Left colon (tissue), 2 donors: Measurements from ENCODE around the gene CREB5. TPM values are rescaled to one million over a fixed set of nuclear protein-coding genes. Genes with fewer than 3 reads are reported as not detected.

Experiments
- ATAC-seq: fragments of 200-7000 bp; cut with Tn5 transposase; one replicate; pipeline ENCODE4 v1.9.1; 2020; ENCODE audit warnings: mild to moderate bottlenecking, moderate library complexity
- DNase-seq, 2 donors: peaks; one replicate each; pipeline ENCODE4 v3.0.0-alpha.2; 2020
- intact Hi-C, 2 donors: fragments of 100-400 bp; cut with DNase I in 1 of 2; cut with micrococcal nuclease in 1 of 2; formaldehyde crosslinking; loops; one replicate each; pipeline versions ENCODE4 v1.11.2 to v1.14.0; 2022; cut with DNase I, micrococcal nuclease
- total RNA-seq, 2 donors: library from RNA; stranded (reverse); fragmentation: NEBNext Ultra II Directional; extraction: Animal tissue kit (Norgen Biotek cat#: 25700); gene quantifications; one replicate each; pipeline ENCODE4 v1.2.1, GENCODE V29; 2021
- donor health status: DM: no; HTN: no; CAD: no.
- donor health status: DM: yes; HTN: yes; CAD: no.

The CREB5 gene
- total RNA-seq, 2 donors from 2014 or later: 1.8 to 2.4 TPM

DNA sequence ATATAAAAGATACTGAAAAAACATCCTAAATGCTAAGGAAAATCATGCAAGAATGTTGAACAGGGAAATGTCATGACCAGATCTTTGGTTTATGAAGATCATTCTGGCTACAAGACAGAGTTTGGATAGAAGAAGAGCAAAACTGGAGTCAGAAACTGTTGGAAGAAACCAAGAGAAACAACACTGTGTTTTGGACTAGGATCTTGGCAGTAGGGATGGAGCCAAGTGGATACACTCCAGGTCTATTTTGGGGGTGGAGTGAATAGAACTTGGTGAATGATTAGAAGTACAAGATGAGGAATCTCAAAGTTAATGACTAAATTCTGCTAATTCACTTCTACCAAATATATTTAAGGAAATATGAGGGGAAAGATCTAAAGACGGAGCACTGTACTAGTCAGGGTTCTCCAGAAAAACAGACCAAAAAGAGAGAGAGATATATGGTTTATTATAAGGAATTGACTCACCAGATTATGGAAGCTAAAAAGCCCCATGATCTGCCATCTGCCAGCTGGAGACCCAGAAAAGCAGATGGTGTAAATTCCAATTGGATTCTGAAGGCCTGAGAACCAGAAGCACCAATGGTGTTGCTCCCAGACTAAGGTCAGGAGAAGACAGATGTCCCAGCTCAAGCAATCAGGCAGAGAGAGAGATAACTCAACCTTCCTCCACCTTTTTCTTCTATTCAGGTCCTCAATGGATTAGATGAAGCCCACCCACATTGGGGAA, 290.9 kb downstream of the CREB5 start:
- DNase-seq: no peak
- no peak for ATAC-seq
- intact Hi-C loops: no loop called here

DNA sequence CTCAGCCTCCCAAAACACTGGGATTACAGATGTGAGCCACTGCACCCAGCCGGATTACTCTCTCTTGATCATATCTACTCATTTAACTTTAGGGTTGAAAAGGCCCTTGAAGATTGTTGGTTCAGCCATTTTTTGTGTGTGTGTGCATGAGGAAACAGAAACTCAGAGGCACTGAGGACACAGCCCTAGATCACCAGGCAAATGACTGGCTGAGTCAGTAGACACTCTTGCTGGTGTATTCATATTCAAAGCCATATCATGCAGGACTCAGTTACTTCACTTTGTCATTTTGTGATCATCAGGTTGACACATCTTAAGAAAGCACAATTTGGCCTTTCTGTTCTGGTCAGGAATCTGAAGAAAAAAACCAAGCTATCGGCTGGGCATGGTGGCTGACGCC, 292.4 kb downstream of the CREB5 start:
- no peak for DNase-seq
- ATAC-seq: no peak

DNA sequence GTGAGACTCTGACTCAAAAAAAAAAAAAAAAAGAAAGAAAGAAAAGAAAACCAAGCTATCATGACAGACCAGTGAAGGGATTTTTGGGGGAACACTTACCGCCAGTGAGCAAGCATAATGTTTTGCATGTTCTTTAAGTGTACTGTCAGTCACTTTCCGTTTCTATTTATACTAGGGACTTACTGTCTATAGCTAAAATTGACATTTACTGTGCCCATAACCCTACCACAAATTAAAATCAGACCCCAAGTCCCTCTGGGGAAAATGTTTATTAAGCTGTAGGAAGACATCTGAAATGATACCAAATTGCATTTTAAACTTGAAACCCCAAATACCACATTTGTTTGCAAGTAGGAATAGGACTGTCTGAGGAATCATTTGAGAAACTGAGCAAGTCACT, 293.0 kb downstream of the CREB5 start:
- intact Hi-C loops: no loop called here
- ATAC-seq (no peak), DNase-seq (no peak)

More for the DNA sequence above, 292.4 kb downstream of the CREB5 start:
- intact Hi-C loops: no loop called here

DNA sequence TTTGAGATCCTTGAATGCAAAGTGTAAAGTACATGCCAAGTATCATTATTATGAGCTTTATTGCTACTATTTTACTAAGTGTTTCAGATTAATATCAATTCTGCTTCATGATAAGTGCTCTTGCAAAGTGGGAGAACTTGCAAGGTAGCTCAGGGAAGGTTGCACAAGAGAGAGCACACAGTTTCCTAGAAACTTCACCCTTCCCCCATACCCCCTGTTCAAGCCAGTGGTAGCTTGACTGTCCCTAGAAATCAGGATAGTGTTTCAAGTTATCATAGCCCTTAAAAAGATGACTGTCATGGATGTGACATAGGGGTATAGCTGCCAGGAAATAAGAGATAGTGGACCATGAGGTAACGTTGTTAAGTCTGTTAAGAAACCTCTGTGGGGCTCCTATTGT, 294.3 kb downstream of the CREB5 start:
- ATAC-seq: no peak
- no peak for DNase-seq
- intact Hi-C loops: no loop called here

DNA sequence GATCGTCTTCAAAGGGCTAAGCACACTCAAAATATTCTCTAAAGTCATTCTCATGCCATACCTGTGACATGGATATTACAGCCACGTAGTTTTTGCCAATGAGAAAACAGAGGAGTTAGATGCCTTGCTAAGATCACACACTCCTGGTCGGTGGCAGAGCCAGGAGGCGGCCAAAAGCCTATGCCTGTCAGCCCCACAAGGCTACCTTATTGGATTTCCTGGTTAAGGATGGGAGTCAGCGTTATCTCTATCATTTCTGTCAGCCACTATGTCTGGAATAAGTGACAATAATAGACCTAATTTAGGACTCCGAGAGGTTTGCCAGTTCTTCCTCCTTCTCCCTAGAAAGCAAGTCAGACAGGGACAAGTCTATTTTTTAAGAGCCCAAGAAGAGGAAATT, 295.0 kb downstream of the CREB5 start:
- ATAC-seq: no peak
- intact Hi-C loops: no loop called here
- DNase-seq: no peak

DNA sequence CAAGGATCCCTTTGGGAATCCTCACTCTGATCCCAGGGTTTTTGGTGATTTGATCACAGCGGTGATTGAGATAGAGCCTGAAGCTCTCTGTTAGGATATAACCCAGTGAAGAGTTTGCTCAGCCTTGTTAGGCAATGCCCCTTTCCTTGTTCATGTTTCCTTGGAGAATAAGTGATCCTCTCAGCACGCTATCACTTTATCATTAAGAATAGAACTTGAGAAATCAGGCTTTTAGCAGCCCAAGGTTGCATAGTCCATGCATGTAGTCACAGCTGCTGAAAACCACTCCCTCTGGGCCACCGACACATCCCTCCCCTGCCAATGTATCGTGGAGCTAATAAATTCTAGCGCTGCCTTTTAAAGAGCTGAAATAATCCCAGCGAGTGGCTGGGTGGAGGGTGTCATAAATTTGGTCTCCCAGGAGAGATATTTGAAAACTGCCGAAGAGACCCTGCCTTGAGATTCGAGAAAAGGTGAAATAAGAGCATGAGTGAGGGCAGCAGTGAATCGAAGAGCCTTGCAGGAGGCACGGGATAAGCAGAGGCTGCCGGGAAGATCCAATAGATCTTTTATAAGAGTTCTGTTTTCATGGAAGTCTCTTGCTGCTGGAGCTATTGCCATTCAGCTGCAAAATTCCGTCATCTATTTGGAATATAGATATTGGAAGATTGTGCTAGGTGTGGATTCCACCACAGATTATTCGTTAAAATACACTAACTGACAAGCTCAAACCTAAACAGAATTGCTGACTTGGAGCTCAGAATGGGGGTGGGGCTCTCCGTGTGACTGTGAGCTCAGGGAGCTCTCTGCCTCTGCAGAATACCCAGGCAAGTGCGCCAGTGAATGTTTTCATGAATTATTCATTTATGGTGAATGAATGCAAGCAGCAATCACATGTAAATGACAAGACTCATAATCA, 296.0 kb downstream of the CREB5 start:
- ATAC-seq: no peak
- intact Hi-C loops: no loop called here
- no peak for DNase-seq

DNA sequence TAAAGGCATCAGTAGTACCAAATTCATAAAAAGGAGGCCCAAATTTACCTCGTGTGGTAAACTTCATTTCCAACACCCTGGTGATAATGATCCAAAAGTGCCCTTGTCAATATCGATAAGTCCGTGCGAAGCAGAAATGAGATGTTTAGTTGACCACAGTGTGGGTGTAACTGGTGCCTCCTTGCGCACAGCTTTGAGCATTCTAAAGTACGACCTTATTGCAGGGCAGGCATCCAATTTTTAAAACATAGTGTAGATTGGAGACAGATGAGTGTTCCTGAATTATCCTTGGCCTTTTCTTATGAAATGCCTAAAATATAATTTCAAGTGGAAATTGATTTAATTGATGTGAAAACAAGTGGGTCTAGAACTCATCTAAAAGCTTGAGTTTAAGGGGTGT, 297.4 kb downstream of the CREB5 start:
- intact Hi-C loops: no loop called here
- ATAC-seq (no peak), DNase-seq (no peak)

DNA sequence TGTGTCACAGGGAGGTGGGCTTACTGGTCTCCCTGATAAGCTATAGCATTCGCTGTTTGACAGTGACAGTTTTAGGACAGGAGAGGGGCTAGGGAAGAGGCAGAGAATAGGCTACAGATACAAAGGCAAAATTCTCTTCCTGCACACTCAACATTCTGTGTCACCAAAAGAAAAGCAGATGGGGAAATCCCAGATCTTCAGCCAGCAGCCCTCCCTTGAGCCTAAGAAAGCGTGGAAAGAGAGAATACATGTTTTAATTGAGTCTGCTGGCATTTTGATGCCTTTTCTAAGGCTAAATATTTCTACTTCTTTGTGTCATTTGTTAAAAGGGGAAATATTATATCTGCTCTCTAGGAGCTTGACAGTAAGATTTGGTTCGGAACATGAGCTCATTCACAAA, 298.8 kb downstream of the CREB5 start:
- intact Hi-C loops: no loop called here
- no peak for ATAC-seq

DNA sequence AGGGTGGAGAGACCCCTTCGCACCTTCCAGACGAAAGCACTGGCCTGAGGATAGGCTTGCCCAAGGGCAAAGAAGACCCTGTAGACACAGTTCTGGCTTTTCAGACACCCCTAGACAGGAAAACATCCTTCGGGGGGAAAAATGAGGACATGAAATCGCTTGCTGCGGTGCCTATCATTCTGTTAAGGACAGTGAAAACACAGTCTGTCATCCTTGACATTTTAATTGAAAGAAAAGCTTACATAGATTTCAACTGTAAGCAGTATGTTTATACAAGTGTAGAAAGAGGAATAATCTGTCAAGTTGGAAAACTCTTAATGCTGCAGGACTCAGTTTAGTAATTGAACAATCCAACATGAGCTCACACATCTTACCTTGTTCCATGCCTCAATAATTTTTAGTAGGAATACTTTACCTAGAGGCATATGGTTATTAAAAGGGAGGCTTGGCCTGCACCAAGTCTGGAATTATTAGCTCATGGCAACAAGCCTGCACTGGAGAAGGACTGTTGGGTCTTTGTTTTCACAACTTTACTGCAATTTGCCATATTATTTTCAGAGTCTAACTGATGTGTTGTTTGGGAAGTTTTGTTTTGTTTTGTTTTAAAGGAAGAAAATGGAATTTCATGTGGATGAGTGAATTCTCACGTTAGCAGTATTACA, 302.3 kb downstream of the CREB5 start:
- DNase-seq (no peak), ATAC-seq (no peak)
- intact Hi-C loops: no loop called here

More for the DNA sequence above, 298.8 kb downstream of the CREB5 start:
- DNase-seq: no peak

DNA sequence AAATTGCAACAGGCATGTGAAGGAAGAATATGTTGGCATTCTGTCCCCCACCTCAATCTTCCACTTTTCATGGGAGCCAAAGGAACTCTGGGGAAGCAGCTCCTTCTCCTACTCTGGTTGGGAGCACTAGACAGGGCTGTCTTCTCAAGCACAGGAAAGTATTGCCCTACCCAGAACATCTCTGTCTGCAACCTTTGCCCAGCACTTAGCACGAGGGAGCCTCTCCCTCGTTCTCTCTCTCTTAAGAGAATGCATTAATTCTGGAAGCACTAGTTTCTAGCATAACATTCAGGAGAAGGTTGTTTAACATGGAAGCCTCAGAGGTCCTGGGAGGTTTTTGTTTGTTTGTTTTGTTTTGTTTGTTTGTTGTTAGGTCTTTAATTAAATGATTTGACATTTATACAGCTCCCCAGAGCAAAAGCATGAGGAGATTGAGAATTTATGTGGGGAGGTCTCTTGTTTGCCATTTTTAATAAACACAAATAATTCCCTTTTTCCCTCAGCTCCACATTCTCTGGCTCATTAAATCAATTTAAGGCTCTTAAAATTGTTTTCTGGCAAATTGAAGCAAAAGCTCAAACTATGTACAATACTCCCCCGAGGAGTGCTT, 305.2 kb downstream of the CREB5 start:
- ATAC-seq (peak; percentile 37), DNase-seq (no peak)
- intact Hi-C loops: no loop called here

DNA sequence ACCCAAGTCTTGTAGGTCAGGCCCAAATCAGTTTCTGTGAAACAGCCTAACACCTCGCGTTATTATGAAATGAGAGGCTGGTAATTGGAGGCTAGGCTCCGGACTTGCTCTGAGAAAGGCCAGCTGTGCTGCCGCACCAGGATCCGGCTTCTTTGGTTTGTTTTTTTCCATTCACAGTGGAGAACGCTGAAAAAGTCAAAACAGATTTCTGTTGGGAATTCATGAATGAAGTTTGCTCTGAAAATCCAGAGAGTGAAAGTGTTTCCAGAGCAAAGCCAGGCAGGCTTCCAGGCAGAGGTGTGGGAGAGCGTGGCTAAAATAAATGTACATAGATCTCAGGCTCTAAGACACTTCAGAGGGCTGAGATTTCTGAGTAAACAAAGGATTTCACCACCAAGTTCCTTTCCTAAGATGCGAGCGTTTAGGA, 305.8 kb downstream of the CREB5 start:
- intact Hi-C loops: no loop called here
- ATAC-seq: no peak
- DNase-seq: no peak

DNA sequence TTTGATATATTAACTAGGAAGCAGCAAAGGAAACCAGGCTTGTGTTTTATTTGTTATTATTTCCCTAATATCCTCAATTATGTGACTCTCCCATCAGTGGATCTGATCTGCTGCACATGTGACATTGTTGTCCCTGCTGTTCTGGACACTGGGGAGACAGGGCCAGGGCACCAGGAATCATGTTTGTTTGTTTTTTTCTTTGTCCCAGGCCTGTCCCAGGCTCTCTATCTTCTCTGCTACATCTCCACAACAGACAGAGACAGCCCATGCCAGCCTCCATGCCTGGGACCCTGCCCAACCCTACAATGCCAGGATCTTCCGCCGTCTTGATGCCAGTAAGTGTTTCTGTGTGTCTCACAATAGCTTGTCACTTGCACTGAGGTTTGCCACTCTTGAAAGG, 306.2 kb downstream of the CREB5 start:
- ATAC-seq (no peak), DNase-seq (no peak)
- intact Hi-C loops: no loop called here

DNA sequence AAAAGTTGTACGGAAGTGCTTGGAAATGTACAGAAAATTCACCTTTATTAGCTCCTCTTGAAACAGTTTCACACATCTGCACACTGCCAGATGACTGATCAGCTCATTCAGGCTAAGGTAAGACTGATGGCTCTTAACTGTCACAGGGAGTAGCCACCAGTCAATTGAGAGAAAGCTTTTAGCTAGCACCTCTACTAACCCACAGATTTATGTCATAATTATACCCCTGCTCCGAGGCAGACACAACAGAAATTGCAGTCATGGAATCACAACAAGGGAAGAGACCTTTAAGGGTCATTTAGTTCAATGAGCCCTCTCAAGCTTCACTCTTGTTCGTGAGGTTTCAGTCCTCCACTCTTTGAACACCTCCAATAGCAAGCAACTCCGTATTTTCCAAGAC, 310.4 kb downstream of the CREB5 start:
- no peak for DNase-seq
- ATAC-seq: no peak
- intact Hi-C loops: no loop called here

DNA sequence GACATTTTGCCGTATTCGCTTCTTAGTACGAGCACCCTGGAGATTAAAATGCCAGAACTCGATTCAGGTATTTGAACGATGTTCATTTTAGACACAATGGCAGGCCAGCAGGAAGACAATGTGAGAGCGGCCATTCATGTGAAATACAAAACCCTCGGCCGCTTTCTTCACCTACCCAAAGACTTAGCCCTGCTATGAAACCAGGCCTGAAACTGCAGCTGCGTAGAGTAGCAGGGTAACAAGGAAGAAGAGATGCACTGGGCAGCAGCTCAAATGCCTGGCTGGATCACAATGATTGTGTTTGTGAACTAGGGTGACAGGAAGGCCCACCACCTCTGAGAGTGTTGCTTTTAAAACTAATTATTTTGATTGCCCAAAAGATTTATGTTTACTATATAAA, 311.0 kb downstream of the CREB5 start:
- intact Hi-C loops: no loop called here
- DNase-seq (no peak), ATAC-seq (no peak)

DNA sequence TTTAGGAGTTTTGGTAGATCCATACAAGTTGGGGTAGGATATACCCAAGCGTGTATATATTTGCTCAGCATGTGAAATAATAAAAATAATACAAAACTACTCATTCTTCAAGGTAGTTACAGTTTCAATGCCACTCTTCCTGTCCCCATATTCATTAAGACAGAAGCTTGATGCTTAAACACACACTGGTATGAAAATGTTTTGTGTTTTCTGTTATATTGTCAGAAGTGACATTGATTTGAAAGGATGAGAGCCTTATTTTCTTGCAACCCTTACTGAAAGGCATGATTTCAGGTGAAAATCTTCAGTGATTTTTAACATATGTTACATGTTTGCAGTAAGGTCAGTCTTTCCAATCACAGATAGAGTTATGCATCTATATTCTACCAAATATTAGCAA, 312.2 kb downstream of the CREB5 start:
- intact Hi-C loops: no loop called here
- ATAC-seq (no peak), DNase-seq (no peak)

DNA sequence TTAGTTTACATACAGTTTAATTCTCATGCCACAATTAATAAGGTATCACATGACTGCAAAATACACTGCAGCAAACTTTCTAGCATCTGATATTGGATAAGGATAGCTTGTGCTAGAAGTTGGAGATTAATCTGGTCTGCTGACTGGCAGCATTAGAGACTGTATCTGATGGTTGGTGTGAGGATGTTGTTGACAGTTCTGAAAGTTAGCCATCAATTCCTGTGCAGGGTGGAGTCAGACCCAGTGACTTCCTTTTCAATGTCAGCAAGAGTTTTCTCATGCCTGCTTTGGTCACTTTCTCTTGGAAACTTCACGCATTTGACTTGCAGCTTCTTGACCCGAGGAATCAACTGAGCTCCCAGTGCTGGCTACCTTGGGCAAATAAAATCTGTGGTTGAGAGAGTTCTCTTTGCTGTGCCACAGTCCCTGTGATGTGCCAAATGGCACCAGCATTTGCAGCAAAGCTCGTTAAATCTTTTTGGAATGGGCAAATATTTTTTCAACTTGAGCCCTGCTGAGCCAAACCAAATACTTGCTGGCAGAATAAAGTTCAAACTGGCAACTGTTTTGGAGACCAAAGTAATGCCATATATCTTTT, 312.8 kb downstream of the CREB5 start:
- ATAC-seq: no peak
- intact Hi-C loops: no loop called here
- no peak for DNase-seq

DNA sequence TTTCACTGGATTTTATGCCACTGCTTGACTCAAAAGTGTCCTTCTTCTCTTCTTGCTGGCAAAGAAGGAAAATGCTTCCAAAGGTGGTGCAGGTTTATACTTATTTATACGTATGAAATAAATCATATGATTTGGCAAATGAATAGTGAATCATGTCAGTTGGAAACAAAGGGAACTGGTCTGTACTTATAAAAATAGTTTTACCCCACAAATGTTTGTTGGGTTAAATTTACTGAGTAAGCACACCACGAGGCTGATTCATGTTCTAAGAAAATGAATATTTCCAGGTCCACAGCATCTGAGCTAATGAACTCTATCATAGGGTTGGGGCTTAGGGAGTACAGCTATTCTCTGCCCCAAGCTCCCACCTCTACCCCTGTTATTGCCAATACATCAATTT, 313.6 kb downstream of the CREB5 start:
- DNase-seq: no peak
- intact Hi-C loops: no loop called here

DNA sequence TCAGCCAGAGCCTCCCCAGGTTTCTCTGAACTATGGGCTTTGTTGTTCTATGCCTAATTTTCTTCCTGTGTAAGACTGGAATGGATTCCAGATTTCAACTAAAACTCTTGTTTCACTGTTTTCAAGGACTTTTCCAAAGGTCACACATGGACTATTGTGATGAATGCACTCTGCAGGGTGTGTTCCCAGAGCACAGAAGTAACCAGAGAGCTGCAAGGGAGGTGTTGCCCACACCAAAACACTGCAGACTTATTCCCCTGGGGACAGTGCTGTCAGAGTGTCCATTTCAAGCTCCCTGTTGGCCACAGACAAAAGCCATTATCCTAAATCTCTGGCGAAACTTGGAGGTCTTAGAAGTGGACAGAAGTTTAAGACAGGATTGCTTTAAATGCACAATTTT, 314.2 kb downstream of the CREB5 start:
- DNase-seq (no peak), ATAC-seq (no peak)
- intact Hi-C loops: no loop called here

More for the DNA sequence above, 313.6 kb downstream of the CREB5 start:
- ATAC-seq: no peak

DNA sequence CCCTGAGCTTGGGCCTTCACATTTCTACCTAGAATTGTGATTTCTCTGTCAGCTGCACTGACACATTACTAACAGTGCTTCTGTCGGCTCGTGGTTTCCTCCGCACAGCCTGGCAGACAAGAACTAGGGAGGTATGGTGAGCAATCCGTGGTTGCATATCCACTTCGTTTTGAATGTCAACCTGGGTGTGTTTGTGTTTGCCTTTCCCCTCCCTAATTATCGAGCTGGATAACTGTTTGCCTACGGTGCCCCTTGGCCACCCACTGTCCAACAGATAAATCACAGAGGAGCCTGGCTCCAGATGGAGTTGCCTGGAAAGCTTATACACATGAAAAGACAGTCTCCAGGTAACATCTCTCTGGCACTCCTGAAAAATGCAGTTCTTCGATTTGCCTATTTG, 317.0 kb downstream of the CREB5 start:
- intact Hi-C loops: no loop called here
- ATAC-seq (no peak), DNase-seq (no peak)
